ENCODE measurements around the gene MAP7D3.

MAP7D3 gene

DNA sequence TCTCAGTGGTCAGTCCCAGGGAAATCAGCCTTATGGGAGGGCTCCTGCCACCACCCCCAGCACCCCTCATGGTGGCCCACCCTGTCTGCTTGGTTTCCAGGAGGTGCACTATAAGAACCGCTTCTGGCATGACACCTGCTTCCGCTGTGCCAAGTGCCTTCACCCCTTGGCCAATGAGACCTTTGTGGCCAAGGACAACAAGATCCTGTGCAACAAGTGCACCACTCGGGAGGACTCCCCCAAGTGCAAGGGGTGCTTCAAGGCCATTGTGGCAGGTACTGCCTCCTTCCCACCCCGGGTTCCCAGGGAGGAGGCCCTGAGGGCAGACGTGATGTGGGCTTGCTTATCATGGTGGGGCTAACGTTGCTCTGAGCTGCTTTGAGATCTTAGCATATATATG lies 44.3 kb downstream of the MAP7D3 start:
- no peak overlapping the region for H3K4me3 ChIP-seq (ENCODE audit: low read length)
- no peak for DNase-seq (ENCODE audit: low read depth)
- TF ChIP-seq, protein P1, sequence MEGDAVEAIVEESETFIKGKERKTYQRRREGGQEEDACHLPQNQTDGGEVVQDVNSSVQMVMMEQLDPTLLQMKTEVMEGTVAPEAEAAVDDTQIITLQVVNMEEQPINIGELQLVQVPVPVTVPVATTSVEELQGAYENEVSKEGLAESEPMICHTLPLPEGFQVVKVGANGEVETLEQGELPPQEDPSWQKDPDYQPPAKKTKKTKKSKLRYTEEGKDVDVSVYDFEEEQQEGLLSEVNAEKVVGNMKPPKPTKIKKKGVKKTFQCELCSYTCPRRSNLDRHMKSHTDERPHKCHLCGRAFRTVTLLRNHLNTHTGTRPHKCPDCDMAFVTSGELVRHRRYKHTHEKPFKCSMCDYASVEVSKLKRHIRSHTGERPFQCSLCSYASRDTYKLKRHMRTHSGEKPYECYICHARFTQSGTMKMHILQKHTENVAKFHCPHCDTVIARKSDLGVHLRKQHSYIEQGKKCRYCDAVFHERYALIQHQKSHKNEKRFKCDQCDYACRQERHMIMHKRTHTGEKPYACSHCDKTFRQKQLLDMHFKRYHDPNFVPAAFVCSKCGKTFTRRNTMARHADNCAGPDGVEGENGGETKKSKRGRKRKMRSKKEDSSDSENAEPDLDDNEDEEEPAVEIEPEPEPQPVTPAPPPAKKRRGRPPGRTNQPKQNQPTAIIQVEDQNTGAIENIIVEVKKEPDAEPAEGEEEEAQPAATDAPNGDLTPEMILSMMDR (conservative IDR thresholded peaks at IDR 0.05; ENCODE audit: low read depth, low read length) = no peak

DNA sequence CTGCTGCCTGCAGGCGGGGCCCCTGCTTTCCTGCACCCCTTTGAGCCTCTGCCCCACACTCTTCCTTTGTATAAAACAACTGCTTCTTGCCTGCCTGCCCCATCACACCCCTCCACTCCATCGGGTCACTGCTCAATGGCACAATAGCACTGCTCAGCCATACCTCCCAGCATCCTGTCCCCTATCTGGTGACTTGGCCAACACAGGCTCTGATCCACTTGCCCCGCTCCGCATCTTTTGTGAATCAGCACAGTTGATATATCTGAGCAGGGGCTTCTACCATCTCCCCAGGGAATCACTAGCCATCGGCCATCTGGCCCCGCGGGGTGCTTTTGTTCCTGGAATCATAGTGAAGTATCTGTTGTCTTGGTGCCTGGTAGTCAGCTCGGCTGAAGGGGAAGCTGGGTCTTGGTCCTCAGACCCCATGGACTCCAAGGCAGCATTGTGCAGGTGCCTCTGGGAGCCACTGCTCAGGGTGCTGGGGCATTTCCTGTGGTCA lies 45.3 kb downstream of the MAP7D3 start:
- DNase-seq (ENCODE audit: low read depth) = no peak
- TF ChIP-seq, protein P1 (conservative IDR thresholded peaks at IDR 0.05; ENCODE audit: low read depth, low read length) = no peak
- no peak overlapping the region for H3K4me3 ChIP-seq (ENCODE audit: low read length)

DNA sequence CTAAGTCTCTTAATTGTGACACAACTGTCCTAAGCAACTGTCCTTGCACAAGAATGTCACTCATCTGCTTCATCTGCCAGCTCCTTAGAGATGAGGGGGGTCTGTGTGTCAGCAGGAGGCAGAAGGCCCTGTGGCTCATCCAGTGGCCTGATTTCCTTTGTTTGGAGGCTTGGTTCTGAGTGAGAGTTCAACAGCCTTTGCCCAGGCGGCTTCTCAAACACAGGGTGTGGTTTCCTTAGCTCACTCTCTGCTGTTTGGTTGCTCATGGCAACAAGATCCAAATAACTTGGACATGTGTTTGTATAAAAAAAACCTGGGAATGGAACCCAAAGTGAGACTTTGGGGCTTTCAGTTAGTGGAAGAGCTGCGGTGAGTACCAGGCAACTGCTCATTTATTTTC lies 46.6 kb downstream of the MAP7D3 start:
- TF ChIP-seq, protein P1 (conservative IDR thresholded peaks at IDR 0.05; ENCODE audit: low read depth, low read length) = no peak

DNA sequence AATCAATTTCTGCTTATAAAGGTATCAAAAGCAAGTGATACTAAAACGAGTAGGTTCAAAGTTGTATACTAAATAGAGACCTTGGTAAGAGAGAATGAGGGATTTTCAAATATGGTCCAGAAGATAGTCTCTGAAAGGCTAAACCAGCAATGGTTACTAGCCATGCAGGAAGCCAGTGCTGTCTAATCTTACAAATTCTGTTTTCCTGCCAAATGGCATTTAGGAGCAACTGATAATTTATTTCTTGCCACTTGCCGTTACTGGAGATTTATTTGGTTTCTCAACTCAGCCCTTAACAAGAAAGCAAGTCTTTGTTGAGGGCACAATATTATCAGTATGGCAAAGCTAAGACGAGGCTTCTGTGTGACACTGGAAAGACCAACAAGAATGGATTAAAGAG lies 47.2 kb downstream of the MAP7D3 start:
- DNase-seq (ENCODE audit: low read depth) = no peak
- H3K4me3 ChIP-seq (ENCODE audit: low read length) = no peak overlapping the region
- TF ChIP-seq, protein P1 (conservative IDR thresholded peaks at IDR 0.05; ENCODE audit: low read depth, low read length) = no peak

More for the DNA sequence above, 46.6 kb downstream of the MAP7D3 start:
- no peak for DNase-seq (ENCODE audit: low read depth)
- H3K4me3 ChIP-seq (ENCODE audit: low read length) = no peak overlapping the region

DNA sequence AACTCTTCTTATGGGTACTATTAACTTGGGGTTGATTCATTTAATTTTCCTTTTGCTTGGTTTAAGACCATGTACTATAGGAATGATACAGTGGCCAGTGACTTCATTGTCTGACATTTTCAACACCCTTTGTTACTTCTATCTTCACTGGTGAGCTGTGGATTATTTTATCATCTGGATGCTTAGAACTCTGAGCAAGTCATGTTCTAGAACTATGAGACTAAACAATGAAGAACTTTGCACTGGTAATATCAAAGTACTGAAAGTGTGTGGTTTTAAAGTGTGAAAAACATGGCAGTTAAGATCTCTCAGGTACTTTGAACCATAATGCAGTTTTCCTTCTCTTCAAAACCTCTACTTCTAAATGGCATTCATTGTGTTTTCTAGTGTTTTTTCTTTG lies 47.8 kb downstream of the MAP7D3 start:
- no peak overlapping the region for H3K4me3 ChIP-seq (ENCODE audit: low read length)
- DNase-seq (ENCODE audit: low read depth) = no peak
- TF ChIP-seq, protein P1 (conservative IDR thresholded peaks at IDR 0.05; ENCODE audit: low read depth, low read length) = no peak

DNA sequence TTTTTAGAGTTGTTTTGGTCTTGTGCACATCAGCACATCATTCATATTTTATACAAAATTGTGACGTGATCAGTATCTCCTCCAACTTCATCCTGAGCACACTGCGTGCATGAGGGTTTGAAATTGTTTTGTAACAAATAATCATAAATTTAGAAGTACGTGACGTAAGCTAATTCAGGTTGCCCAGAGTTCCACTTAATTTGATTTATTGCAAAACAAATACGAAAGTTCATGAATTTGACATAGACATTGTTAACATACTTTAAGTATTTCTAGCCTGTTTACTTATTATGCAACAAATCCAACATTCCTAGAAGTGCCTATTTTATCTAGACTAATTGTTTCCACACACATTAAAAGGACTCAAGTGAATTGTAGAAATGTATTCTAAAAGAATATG lies 48.3 kb downstream of the MAP7D3 start:
- TF ChIP-seq, protein P1 (conservative IDR thresholded peaks at IDR 0.05; ENCODE audit: low read depth, low read length) = no peak
- no peak for DNase-seq (ENCODE audit: low read depth)

DNA sequence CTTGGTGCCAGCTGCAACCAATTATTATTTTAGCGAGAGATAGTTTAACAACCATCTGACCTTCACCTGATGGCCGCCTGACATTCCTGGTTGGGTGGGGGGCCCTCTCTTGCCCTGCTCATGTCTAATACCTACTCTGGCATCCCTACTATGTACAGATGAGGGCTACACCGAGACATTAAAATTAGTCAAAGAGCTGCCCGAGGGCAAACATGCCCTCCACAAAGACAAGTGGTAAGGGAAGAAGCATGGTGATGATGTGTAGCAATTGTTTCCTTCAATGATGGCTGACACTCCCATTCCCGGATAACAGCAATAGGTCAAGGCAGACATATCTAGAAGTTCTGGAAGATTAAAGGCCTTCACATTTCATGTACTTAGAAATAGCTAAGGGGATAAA lies 49.6 kb downstream of the MAP7D3 start:
- H3K4me3 ChIP-seq (ENCODE audit: low read length) = no peak overlapping the region
- TF ChIP-seq, protein P1 (conservative IDR thresholded peaks at IDR 0.05; ENCODE audit: low read depth, low read length) = no peak
- no peak for DNase-seq (ENCODE audit: low read depth)

More for the DNA sequence above, 48.3 kb downstream of the MAP7D3 start:
- no peak overlapping the region for H3K4me3 ChIP-seq (ENCODE audit: low read length)
